HG02840 (cell line): ENCODE data around the gene CMPK1.

Source experiments
- ATAC-seq: cut with Tn5 transposase; IDR thresholded peaks from one replicate; pipeline ENCODE4 v1.9.1; 2021; ENCODE audit warnings: mild to moderate bottlenecking, moderate library complexity, moderate number of reproducible peaks; ENCODE audit not compliant: unreplicated experiment, low FRiP score

CMPK1 gene

DNA sequence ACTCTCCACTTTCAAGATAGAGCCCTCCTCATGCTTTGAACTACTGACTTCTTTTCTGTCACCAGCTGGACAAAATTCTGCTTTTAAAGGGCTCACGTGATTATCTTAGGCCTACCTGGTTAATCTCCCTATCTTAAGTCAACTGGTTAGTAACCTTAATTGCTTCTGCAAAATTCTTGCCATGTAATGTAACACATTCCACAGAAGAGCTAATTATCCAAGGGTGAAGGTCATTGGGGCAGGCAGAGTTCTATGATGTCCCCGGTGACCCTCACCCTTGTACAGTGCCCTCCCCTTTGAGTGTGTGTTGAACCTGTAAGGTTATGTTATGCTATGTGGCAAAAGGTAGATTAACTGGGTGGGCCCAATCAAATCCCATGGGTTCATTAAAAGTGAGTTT lies 57.3 kb downstream of the CMPK1 start:
- no peak for ATAC-seq

DNA sequence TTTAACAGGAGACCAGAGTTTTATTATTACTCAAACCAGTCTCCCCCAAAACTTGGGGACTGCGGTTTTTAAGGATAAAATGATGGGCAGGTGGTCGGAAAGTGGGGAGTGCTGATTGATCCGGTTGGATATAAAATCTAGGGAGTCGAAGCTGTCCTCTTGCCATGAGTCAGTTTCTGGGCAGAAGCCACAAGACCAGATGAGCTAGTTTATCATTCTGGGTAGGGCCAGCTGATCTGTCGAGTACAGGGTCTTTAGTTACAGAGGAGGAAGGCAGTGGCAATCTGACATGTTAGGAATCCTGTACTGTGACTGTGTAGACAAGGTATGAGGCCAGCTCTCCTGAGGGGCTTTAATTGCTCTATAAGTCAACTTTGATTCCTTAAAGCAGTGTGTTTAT lies 59.6 kb downstream of the CMPK1 start:
- no peak for ATAC-seq

DNA sequence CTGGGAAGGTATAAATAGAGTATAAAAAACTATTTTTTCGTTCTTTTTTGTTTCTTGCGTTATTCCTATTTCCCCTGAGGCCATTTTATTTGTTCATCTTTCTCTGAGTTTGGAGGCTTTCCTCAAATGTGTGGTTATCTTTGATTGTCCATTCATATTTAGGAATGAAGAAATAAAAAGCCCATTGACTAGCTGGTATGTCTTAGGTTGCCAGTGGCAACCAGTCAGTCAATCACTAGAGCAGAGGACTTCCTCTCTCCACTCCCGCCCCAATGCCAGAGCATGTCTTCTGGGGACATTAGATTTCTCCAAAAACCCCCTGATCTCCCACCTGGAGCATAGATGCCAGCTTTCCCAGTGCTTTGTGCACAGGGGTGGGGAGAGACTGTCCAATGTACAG lies 61.8 kb downstream of the CMPK1 start:
- ATAC-seq = no peak

DNA sequence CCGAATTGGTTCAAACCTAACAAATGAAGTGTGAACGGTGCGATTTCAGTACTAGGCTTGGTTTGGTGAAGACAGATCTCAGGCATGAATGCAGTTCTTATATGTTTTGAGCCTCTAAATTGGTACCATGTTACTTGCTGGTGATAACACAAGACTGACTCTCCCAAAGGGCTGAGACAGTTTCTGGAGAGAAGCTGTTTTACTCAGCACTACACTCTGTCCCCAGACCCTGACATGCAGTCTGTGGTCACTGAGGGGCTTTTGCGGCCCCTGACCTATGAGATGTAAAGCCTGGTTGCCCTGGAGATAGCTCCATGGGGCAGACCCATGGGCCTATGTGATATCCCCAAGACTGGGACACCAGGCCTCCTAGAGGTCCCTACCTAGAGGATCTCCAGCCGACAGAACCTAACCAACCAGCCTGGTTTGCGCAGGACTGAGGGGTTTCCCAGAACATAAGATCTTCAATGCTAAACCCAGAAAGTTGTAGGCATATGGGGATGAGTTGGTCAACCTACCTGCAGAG lies 63.1 kb downstream of the CMPK1 start:
- no peak for ATAC-seq

DNA sequence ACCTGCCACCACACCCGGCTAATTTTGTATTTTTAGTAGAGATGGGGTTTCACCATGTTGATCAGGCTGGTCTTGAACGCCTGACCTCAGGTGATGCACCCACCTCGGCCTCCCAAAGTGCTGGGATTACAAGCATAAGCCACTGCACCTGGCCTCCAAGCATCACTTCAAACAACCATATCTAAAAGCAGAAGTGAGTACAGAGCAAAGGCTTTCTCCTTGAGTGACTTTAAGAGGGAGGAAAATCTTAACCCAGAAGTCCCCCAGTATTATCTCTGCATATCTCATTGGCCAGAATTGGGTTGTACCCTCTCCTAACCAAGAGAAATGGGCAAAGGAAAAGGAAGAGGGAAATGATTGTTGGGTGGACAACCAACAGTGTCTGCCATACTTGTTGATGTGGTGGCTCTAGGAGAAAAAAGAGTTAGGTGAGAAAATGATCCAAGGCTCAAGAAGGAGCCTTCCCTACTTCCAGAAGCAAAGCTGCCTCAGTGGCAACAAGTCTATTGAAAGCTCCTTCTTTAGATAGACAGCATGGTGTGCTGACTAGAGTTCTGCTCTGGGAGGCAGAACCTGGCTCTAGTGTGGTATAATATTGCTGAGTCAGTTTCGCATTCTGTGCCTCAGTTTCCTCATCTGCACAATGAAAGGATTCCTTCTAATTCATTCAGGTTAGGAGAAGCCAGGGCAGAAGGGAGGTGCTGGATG lies 65.7 kb downstream of the CMPK1 start:
- ATAC-seq = no peak

DNA sequence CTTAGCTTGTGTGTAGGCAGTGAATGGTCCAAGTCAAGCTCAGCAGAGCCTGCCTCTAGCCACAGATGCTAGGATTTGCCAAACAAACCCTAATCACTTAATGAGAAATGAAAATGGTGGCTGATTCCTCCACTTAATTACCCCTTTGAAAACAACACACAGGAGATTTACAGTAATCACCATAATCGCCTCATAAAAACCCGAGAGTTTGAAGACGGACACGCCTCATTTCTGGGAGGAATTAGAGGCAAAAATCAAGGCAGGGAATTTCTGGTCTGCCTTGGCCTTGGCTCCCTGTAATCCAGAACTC lies 66.2 kb downstream of the CMPK1 start:
- no peak for ATAC-seq

DNA sequence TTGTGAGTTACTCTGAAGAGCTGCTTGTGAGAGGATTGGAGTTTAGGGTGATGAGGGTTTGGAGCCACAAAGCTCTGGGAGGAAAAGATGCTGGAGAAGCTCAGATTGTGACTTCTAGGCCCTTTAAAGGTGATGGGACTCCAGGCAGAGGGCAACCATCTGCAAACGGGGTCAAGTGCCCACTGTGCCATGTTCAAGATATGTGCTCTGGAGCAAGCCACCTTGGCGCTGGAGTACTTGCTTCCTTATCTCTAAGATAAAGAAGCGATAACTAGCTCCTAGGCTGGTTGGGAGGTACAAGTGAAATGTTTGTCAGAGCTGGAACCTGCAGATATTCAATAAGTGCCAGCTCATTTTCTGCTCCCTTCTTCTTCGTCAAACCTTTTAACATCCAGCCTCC lies 68.2 kb downstream of the CMPK1 start:
- ATAC-seq = no peak

DNA sequence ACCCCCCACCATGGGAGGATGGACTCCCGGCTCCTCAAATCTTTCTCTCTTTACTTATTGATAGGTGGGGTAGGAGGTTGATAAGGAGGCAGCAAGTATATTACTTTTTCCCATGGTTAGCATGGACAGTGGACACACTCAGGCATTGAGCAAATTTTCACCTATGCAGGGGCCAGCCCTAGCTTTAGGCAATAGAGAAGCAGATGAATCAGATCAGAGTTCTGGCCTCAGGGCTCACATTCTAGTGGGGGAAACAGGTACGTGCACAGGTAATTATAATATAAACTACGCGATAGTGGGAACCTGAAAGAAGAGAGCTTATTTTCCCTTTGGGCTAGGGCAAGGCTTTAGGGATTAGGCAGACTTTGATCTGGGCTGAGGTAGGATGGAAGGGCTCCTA lies 69.0 kb downstream of the CMPK1 start:
- ATAC-seq = no peak

DNA sequence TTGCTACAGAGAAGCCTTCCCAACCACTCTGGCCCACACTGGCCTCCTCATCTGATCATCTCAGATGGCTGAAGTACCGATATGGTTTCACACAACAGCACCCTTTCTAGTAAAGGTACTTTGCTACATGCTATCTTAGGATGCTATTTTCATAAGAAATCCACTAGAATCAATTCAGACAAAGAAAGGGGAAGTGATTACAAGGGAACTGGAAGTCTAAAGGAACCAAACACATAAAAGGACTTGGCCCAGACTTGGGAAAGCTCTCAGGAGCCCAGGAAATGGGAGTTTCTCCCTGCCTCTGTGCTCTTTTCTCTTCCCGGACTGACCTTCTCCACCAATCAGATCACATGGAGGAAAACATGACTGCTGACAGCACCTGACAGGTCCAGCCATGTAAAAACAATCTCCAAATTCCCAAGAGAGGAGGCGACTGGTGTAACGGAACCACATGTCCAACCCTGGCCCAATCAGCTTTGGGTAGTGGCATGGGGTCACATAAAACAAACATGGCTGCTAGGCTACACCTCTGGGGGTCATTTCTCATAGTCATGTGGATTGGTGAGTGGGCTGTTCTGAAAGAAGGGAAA lies 69.8 kb downstream of the CMPK1 start:
- ATAC-seq = no peak

DNA sequence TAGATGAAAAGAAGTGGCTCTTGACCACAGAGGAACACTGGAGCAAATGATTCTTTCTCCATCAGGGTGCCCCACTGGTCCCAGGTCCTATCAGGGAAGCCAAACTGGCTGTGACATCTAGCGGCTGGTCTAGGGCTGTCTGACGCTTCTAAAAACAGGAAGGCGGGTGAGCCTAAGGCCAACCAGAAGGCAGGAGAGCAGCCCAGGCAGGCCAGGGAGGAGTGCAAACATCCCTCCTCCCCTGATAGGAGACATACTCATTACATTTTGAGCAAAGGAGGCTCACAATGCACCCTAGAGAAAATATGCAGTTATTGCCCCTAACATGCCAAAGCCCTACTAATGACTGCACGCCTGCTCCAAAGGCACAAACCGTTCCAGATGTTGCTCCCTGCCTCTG lies 72.1 kb downstream of the CMPK1 start:
- no peak for ATAC-seq

DNA sequence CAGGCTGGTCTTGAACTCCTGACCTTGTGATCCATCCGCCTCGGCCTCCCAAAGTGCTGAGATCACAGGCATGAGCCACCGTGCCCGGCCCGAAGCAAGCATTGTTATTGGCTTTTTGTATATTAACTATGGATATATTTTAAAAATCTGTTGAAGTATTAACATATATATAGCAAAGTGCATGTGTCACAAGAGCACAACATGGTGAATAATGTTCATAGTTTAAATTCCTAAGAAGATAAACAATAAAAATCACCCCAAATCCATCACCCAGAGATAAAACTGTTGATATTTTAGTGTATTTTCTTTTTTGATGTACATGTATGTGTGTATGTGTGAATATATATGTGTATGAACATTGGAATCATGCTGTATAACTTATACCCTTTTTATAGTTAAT lies 73.4 kb downstream of the CMPK1 start:
- no peak for ATAC-seq

DNA sequence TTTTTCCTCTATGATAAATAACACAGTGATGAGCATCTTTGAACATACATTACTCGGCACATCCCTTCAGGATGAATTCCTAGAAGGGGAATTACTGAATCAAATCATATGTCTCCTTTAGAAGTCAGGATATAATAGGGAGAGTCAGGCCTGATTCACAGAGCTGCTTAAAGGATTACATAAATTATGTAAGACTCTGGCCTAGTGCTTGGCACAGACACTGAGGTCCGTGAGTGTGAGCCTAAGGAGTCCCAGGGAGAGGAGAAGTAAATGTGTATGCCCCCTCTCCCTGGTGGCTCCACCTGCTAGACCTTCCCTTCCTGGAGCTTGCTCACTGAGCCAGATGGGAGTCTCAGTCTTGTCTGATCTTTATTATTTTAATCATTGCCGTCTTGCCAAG lies 73.9 kb downstream of the CMPK1 start:
- ATAC-seq = no peak

DNA sequence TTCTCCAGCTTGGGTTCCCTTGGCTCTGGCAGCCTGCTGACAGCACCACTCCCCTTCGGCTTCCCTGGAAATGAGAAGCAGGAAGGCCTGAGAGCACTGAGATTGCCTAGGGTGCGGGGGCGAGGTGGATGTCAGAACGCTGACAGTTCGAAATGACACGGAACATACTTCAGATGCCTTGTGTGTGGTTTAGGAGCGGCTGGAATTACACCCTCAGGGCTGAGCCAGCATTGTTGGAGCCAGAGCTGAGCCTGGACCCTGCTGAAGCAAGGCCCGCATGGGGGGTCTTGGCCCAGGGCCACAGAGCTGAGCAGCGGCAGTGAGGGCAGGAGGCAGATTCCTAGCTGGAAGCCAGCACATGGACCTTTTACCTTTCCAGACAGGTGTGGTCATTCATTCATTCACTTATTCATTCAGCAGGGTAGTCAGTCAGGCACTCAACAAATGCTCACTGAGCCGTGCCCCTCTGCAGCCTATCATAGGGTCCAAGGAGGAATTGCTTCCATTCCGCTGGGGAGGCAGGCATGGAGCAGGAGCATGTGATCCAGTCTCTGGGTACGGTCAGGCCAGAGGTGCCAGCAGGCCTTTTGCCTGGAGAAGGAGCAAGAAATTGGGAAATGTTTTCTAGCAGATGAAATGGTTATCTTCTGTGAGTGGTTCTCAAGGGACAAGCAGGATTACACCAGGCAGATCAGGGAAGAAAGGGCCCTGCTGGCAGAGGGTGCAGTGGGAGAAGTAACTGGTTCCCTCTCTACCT lies 75.9 kb downstream of the CMPK1 start:
- ATAC-seq = no peak

DNA sequence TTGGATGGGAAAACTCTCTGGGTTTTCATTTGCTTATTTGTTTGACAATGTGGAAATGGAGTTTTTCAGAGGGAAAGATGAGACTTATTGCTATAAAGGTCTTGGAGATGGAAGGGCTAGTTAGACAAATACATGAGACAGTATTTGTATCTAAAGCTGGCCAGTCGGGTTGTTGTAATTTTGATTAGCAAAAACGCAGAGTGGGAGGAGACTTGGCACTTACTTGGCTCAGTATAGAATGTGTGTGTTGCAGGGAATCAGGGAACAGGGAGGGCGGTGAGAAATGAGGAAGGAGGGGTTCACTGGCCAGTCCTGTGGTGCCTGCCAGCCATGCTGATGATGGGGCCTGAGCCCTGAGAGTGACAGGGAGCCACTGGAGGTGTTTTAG lies 76.5 kb downstream of the CMPK1 start:
- no peak for ATAC-seq

DNA sequence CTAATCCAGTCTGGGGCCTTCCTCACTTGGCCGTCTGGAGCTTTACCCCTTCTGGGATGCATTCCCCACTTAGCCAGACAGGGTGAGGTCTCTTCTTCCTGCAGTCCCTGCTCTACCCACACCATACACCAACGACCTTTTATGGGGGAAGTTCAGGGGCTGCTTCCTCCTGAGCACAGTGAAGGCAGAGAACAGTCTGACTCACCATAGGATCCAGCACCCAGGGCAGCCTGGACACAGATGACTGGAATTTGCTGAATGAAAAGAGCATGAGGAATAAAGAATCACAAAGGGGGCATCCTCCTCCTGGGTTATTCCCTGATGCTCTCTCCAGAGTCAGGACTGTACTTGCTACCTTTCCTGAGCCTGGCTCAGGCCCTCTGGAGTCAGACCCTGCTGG lies 77.8 kb downstream of the CMPK1 start:
- ATAC-seq = no peak

DNA sequence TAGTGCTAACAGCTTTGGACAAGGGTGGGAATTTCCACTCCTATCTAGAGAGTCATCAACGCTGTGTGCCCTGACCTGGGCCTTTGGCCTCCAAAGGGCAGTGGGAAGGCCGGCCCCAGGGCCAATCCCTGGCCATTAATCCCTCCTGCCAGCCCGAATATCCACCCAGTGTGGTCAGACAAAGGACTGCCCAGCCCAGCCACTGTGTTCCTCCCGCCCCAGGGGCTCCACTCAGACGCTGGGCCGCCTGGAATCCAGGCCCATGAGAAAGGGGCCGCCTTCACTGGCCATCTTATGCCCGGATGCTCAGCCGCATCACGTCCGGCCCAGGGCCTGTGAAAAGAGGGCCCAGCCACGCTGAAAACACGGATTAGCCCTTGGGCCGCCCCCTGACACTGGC lies 78.8 kb downstream of the CMPK1 start:
- no peak for ATAC-seq

DNA sequence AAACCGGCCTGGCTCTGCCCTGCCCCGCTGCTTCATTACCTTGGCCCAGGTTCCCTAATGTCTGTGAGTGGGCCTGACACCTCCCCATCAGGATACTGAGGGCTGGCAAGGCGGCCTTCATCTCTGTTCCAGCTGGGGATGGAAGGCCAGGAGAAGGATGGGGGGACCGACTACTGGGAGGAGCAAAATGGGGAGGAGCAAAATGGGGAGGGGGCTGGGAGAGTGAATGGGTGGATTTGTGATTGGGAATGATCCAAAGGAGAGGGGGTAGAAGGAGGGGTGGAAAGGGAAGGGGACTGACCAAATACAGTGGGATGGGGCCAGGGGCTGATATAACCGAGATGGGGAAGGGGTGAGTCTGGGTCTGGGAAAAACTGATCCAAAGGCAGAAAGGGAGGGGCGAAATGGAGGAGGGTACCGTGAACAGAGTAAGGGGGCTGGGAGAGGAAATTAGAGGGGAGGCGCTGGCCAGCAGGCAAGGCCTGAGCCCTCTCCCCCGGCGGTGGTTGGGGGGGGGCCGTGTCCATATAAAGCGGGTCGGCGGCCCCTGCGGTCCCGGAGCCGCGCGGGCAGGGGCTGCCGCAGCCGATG lies 82.2 kb downstream of the CMPK1 start, which contains the start of gene FOXE3:
Gene FOXE3, plus strand, starts transcription at position 558 of the 591 bp plus-strand sequence. Its CDS starts 31 bp downstream, at position 589.
- no peak for ATAC-seq

DNA sequence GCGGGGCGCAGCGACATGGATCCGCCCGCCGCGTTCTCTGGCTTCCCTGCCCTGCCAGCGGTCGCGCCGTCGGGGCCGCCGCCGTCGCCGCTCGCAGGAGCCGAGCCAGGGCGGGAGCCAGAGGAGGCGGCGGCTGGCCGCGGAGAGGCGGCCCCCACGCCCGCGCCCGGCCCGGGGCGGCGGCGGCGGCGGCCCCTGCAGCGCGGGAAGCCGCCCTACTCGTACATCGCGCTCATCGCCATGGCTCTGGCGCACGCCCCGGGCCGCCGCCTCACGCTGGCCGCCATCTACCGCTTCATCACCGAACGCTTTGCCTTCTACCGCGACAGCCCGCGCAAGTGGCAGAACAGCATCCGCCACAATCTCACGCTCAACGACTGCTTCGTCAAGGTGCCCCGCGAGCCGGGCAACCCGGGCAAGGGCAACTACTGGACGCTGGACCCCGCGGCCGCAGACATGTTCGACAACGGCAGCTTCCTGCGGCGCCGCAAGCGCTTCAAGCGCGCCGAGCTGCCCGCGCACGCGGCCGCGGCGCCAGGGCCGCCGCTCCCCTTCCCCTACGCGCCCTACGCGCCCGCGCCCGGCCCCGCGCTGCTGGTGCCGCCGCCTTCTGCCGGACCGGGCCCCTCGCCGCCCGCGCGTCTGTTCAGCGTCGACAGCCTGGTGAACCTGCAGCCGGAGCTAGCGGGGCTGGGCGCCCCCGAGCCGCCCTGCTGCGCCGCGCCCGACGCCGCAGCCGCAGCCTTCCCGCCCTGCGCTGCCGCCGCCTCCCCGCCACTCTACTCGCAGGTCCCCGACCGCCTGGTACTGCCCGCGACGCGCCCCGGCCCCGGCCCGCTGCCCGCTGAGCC lies 83.0 kb downstream of the CMPK1 start:
- ATAC-seq = no peak

DNA sequence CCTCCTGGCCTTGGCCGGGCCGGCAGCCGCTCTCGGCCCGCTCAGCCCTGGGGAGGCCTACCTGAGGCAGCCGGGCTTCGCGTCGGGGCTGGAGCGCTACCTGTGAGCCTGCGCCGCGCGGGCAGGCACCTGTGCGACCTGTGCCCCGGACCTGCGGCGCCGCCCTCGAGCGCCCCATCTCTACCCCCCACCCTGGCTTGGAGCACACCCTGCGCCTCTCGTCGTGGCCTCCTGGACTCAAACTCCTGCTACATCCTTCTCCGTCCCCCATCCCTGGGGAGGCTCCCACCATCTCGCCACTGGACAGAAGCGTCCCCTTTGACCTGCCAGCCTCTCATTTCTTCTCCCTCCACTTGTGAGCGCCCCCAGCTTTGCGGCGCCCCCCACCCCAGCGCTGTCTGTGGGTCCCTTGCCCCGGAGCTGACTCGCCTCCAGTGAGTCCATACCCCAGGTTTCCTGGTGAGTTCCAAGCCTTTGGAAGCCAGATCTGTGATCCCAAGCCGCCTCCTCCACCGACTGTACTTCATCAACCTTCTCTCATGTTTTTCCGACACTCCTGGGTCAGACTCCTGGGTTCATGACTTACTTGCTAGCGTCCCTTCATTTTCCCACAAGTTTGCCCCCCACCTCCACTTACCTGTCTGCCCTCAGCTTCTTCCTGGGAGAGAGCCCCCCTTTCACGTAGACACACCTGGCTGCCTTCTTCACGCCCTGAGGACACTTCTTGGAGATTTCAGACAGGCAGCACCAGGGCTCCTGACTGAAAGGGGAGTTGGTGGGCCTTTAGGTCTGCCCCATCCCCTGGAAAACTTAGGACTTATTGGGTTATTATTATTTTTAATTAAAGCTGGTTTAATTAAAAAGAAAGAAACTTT lies 83.8 kb downstream of the CMPK1 start:
- no peak for ATAC-seq
